ENCODE results near the gene ABCG4.

ABCG4 gene

DNA sequence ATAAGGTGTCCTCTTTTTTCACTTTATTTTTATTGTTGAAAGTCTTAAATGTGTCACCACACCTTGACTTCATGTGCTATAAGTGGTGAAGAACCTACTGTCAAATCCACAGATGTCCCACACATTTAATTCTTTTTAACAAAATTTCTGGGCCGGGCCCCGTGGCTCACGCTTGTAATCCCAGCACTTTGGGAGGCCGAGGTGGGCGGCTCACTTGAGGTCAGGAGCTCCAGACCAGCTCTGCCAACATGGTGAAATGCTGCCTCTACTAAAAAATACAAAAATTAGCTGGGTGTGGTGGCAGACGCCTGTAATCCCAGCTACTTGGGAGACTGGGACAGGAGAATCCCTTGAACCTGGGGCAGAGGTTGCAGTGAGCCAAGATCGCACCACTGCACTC lies 60.3 kb downstream of the ABCG4 start:
- DNase-seq, result no peak

DNA sequence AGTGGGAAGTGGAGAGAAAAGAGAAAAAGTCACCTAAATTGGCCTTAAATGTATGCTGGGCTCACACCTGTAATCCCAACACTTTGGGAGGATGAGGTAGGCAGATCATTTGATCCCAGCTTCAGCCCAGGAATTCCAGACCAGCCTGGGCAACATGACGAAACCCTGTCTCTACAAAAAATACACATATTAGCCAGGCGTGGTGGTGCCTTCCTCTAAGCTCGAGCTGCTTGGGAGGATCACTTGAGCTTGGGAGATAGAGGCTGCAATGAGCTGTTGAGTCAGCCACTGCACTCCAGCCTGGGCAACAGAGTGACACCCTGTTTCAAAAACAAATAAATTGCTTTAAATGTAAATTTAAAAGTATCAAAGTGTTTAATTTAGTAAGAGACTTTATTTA lies 61.2 kb downstream of the ABCG4 start:
- no peak for DNase-seq

Measured in fibroblast of skin of scalp (primary cell).